HS-27A (cell line): ENCODE results near the gene EEFSEC.

ENCODE experiments used
- DNase-seq: peaks from one replicate; pipeline ENCODE4 v3.0.0-alpha.2; 2012; ENCODE audit warnings: low read depth, missing footprints

The EEFSEC gene

GRCh38 chr3:128182656-128183055, 29.4 kb downstream of the EEFSEC start:
- DNase-seq, result no peak

DNA sequence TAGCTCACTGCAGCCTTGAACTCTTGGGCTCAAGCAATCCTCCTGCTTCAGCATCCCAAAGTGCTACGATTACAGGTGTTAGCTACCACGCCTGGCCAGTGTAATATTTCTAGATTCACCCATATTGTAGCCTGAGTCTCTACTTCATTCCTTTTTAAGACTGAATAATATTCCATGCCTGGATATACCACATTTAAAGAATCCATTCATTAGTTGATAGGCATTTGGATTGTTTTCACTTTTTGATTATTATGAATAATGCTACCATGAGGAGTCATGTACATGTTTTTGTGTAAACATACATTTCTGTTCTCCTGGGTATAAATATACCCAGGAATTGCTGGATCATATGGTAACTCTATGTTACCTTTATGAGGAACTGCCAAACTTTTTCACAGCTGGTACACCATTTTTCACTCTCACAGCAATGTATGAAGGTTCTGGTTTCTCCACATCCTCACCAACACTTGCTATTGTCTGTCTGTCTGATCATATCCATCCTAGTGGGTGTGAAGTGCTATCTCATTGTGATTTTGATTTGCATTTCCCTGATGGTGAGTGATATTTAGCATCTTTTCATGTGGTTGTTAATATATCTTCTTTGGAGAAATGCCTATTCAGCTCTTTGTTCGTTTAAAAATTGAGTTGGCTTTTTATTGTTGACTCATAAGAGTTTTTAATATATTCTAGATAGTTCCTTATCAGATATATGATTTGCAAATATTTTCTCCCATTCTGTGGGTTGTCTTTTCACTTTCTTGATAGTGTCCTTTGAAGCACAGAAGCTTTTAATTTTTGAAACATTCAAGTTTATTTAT, 32.6 kb downstream of the EEFSEC start:
- DNase-seq, result no peak

- no peak for DNase-seq
Measured at GRCh38 chr3:128187495-128187894, 34.2 kb downstream of the EEFSEC start.

DNA sequence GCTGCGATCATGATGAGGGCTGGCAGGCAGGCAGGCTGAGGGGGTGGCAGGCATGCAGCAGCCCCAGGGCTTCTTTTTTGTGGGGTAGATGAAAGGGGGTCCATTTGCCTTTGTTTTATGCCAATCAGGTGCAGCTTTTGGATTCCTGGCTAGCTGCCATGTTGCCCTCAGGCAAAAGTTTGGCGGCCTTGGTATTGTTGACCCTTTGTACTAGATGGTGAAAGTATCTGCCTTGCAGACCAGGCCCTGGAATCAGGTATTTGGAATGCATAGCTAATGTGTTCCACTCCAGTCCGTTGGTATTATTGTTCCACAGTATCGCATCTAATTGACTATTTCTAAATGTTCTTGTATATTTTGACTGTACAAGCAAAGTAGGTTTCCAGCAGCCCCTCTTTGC, 35.0 kb downstream of the EEFSEC start:
- no peak for DNase-seq

DNA sequence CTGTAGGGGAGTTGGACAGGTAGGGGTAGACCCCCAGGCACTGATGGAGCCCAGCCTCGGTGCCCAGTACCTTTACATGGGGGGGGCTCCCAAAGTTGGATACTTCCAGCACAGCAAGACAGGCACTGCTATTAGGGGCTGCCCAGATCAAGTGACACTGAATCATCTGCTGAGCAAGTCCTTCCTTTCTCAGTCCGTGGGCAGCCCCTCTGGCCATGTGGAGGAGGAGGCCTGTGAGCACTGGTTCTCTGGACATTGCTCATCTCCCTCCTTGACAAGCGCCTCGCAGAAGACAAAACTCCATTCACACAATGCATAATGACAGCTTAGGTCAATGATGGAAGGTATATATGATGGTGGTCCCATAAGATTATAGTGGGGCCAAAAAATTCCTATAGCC, 35.7 kb downstream of the EEFSEC start:
- DNase-seq, result no peak

GRCh38 chr3:128190501-128190900, 37.2 kb downstream of the EEFSEC start:
- no peak for DNase-seq

DNA sequence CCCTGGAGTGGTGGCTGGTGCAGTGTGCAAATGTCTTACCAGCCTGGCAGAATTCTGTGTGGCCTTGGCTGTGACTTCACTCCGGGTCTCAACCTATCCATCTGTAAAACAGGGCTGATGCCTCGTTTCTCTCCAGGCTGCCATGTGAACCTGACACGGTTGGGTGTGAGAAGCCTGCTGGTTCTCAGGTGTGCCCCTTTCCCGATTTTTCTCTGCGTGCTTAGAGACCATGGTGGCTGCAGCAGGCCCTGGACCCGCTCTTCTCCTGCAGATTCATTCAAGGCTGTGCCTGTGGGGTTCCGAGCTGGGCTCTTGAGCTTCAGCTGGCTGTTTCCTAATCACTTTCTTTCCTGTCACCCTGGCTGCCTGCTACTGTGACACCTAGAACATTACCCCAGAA, 38.9 kb downstream of the EEFSEC start:
- no peak for DNase-seq

- DNase-seq, result no peak
Measured at GRCh38 chr3:128193168-128193567, 39.9 kb downstream of the EEFSEC start.

DNA sequence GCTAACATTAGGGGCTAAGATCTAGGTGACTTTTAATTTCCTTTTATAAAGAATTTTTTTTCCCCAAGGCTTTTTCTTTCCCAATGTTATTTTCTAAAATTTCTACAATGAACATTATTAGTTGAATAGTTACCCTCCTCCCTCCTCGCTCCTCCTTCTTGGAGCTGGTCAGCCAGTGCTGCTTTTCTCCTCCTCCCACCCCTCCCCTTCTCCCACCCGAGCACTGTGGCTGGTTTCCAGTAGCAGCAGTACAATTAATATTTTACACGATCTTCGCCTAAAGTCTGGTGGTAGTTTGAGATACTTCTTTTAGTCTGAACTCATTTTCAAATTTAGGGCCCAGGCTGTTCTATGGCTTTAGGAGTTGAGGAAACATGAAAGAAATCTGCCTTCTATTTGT, 41.6 kb downstream of the EEFSEC start:
- DNase-seq, result no peak

DNA sequence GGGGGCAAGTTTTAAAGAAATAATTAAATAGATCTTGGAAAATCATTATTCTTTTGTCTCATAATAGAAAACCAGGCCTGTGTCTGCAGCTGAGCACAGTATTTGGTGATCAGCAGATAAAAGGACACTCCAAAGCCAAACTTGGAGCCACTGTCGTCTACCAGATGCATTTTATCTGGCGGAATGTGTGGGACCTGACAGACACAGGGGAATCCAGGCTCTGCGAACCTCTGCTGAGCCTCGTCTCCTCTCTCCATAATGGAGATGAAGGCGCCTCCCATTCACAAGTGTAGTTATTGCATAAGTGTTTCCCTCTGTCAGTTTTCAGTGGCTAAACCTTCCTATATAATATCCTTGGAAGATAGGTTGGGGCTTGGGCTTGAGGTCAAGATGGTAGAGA, 42.1 kb downstream of the EEFSEC start:
- DNase-seq, result no peak

DNA sequence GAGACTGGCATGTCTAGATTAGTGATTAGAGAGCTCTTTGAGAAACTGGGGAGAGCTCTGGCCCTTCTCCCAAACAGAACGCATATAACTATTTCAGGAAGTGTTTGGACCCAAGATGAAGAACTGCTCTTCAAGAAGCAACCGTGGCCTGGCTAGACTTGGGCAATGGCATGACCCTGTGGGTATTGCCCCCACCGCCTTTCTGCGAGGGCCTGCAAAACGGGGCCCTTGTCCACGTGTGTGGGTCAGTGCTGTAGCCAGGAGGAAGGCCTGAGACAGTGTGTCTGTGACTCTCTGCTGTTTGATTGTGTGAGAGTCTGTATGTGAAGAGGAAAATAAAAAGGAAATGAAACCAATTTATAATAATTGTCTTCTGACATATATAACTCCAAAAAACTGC, 42.5 kb downstream of the EEFSEC start:
- no peak for DNase-seq

GRCh38 chr3:128196647-128197046, 43.4 kb downstream of the EEFSEC start:
- no peak for DNase-seq

DNA sequence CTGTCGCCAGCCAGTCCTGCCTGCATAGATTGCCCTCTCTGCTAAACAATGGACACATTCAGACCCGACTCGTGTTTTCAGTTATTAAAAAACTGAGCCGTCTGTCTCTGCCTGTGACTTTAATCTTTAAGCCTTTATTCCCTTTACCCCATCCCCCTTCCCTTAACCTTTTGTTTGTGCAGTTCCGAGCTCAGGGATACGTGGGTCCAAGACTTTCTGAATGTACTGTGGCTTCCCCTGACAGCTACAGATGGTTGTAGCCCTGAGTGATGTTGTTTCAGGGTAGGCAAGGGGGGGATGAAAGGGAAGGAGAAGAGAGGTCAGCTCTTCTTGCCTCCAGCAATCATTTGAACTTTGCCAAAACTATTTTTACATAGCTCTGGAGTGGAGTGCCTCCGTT, 44.6 kb downstream of the EEFSEC start:
- no peak for DNase-seq

DNA sequence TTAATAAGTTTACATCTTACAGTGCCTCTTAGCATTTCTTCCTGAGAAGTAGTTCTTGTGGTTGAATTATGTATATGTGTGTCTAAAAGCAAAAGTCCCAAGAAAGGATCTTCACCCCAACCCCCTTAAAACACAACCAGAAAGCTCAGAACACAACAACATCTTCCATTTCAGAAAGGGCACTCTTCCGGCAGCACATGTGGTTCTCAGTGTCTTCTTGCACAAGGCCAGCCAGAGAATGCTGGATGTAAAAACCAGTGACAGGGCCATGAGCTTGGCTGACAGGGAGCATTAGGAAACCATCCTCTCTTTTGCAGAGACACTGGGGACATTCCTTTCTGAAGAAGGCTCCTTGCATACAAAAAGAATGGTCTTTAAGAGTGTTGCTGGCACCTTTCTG, 45.0 kb downstream of the EEFSEC start:
- no peak for DNase-seq

DNA sequence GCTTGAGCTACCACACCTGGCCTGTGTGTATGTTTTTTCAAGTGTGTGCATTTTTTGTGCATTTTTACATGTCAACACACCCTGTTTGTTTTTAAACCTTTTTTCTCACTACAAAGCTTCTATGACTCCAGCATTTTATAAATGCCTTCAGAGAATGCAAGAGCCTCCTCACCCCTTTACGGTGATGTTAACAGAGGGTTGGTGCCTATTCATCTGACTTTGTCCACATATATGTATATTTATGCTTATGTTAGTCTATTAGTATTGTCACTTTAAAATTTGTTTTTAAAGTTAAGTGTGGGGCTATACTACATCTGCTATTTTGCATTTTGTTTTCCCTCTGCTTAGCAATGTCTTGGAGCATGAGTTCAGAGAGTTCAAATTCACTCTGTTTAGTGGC, 45.8 kb downstream of the EEFSEC start:
- no peak for DNase-seq

- DNase-seq, result no peak
Measured at GRCh38 chr3:128201158-128201755, 48.0 kb downstream of the EEFSEC start.

DNA sequence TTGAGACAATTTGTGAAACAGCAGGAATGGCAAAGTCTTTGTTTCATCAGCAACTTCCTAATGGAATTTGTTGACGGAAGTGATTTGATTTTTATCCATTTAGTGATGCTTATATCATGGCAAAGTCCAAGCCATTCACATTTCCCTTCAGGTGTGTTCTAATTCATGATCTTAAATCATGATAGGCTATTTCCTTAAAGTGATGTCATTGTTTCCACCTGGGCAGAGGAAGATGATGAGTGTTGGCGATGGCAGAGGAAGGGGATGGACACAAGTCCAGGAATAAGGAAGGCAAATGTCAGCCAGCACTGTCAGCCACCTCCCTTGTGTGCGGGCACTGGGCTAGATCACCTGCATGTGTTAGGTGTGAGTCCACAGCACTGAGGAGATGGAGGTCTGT, 49.9 kb downstream of the EEFSEC start:
- no peak for DNase-seq

GRCh38 chr3:128205558-128206145, 52.4 kb downstream of the EEFSEC start:
- no peak for DNase-seq

- DNase-seq, result no peak
Measured at GRCh38 chr3:128207951-128208350, 54.7 kb downstream of the EEFSEC start.

DNA sequence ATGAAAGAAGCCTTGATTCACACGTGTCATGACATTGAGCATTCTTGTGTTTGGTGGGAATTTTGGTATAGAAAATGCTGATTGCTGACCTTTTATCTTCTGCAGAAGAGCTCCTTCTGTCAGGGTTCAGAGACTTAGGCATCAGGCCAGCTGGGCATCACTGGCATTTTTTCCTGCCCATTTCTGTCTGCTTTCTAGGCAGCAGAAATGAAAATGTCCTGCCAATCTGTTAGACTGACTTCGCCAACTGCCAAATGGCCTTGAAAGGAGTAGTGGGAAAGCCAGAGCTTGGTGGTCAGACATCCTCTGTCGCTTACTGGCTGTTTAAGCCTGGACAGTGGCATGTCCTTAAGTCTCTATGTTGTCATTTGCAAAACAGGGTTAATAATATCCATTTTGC, 57.4 kb downstream of the EEFSEC start:
- no peak for DNase-seq

GRCh38 chr3:128214056-128214455, 60.8 kb downstream of the EEFSEC start:
- no peak for DNase-seq

GRCh38 chr3:128215290-128215689, 62.0 kb downstream of the EEFSEC start:
- DNase-seq, result no peak

DNA sequence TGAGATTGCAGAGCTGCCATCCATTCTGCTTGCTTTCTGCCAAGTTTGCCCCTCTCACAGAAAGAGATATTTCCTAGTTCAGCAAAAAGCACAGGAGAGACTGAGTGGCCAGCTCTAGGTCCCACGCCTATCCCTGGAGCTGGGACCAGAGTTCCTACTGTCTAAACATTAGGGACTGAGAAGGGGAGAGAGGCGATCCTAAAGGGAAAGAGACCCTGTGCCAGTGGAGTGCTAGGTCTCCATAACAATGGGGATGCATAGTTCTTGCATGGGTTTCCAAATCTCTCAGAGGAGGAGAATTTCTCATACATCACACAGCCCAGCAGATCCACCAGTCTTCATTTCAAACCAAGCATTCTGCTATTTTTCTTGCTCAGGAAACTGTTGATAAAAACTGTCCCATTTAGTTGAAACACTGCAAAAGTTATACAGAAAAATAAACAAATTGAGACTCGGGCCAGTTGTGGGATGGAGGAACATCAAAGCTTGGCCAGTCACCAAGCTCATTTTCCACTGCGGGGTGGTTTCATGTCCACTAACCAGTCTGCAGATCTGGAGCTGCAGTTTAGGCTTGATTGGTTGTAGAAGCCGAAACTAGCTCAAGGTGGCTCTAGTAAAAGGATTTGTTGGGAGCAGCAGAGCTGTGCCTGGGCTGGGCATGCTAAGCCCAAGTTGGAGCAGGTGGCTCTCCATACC, 62.7 kb downstream of the EEFSEC start:
- DNase-seq, result no peak
